Measurements from ENCODE around the gene ATP6AP1.

DNA sequence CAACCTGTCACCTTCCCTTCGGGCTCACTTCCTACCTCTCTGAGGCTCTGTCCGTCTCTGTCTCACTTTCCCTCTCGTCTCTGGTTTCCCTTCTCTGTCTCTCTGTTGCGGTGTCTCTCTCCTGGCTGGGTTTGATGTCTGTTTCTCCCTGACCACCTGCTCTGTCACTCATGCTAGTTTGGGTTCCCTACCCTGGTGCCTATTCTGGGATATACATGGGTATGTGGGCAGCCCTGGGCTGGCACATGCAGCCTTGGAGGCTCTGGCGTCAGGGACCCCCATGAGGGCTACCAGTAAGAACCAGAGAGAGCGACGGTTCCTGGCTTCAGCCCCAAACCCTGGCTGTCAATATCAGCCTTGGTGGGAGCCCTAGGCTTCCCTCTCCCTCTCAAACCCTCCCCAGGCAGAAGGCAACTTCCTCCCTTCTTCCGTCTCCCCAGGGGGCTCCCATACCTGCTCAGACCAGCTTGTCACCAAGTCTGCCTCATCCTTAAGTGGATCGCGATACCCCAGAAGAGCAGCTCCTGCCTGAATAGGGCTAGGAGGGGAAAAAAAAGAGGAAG, 19.7 kb upstream of the ATP6AP1 start:
- TF ChIP-seq EZH2phosphoT487 (IDR thresholded peaks at IDR 0.05; ENCODE audit: borderline replicate concordance, low read length), result no peak
- TF ChIP-seq, protein P1, sequence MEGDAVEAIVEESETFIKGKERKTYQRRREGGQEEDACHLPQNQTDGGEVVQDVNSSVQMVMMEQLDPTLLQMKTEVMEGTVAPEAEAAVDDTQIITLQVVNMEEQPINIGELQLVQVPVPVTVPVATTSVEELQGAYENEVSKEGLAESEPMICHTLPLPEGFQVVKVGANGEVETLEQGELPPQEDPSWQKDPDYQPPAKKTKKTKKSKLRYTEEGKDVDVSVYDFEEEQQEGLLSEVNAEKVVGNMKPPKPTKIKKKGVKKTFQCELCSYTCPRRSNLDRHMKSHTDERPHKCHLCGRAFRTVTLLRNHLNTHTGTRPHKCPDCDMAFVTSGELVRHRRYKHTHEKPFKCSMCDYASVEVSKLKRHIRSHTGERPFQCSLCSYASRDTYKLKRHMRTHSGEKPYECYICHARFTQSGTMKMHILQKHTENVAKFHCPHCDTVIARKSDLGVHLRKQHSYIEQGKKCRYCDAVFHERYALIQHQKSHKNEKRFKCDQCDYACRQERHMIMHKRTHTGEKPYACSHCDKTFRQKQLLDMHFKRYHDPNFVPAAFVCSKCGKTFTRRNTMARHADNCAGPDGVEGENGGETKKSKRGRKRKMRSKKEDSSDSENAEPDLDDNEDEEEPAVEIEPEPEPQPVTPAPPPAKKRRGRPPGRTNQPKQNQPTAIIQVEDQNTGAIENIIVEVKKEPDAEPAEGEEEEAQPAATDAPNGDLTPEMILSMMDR (IDR thresholded peaks at IDR 0.05; ENCODE audit: low read depth, low read length, poor library complexity, severe bottlenecking), result no peak

All from DOHH2 (cell line).